ENCODE measurements around the gene ACOX2.

- TF ChIP-seq GATA2 (IDR thresholded peaks at IDR 0.05; ENCODE audit: low read depth, low read length) (no peak), GATA3 (IDR thresholded peaks at IDR 0.05; ENCODE audit: low read depth, low read length) (no peak)
These were observed 29.5 kb downstream of the ACOX2 start for GRCh38 chr3:58507356-58508078.

Measured in SH-SY5Y (cell line).